OCI-LY7 (cell line): ENCODE results near the gene VPS13D. TPM values are rescaled to one million over a fixed set of nuclear protein-coding genes. Genes with fewer than 3 reads are reported as not detected.

ENCODE experiments used
- BruUV-seq: library from RNA; stranded (reverse); fragments of 400-500 nt; replicated peaks from 2 replicates; lab custom pipeline; 2021; lab: Mats Ljungman, UMichigan
- CTCF ChIA-PET: fragments of 300-600 bp; sonication (Branson Sonifier 250); formaldehyde crosslinking; loops from one replicate; lab custom pipeline; 2022; ENCODE audit warnings: antibody characterized with exemption; ENCODE audit not compliant: unreplicated experiment; lab: Charles Lee
- POLR2A ChIA-PET: fragments of 300-600 bp; sonication (Branson Sonifier 250); formaldehyde crosslinking; loops from one replicate; lab custom pipeline; 2022; ENCODE audit warnings: antibody characterized with exemption; lab: Charles Lee
- DNase-seq: peaks from one replicate; pipeline ENCODE4 v3.0.0-alpha.2; 2015; ENCODE audit warnings: low spot score
- H2AFZ ChIP-seq: fragments of 200-600 bp; sonication (generic), shearing (Covaris generic); 2 replicates; pipeline ENCODE4 v1.6.1; 2014; ENCODE audit warnings: mild to moderate bottlenecking, antibody characterized with exemption, low read length, moderate library complexity
- H3K27ac ChIP-seq: fragments of 200-600 bp; sonication (generic); 2 replicates; pipeline ENCODE4 v1.5.1; 2014; ENCODE audit warnings: mixed run types, low read depth, mild to moderate bottlenecking, moderate library complexity, low read length, inconsistent platforms; ENCODE audit not compliant: poor library complexity, severe bottlenecking
- H3K36me3 ChIP-seq: fragments of 200-600 bp; sonication (generic); 2 replicates; pipeline ENCODE4 v1.6.1; 2014; ENCODE audit warnings: mild to moderate bottlenecking, antibody characterized with exemption, low read length, moderate library complexity, mixed read lengths; ENCODE audit not compliant: insufficient read depth
- H3K4me1 ChIP-seq: fragments of 200-600 bp; sonication (generic); 2 replicates; pipeline ENCODE4 v1.5.1; 2014; ENCODE audit warnings: mild to moderate bottlenecking, low read length; ENCODE audit not compliant: insufficient read depth, poor library complexity, severe bottlenecking
- H3K4me2 ChIP-seq: fragments of 200-600 bp; sonication (generic); 2 replicates; pipeline ENCODE4 v1.6.1; 2014; ENCODE audit warnings: mild to moderate bottlenecking, low read length
- H3K4me3 ChIP-seq: fragments of 200-600 bp; sonication (generic); 2 replicates; pipeline ENCODE4 v1.5.1; 2014; ENCODE audit warnings: mild to moderate bottlenecking, low read depth, low read length; ENCODE audit not compliant: poor library complexity, severe bottlenecking
- H3K79me2 ChIP-seq: fragments of 200-600 bp; sonication (generic); 2 replicates; pipeline ENCODE4 v1.6.1; 2016; ENCODE audit warnings: low read depth, mild to moderate bottlenecking, low read length, moderate library complexity, mixed read lengths; ENCODE audit not compliant: insufficient read depth
- H3K9me2 ChIP-seq: fragments of 200-600 bp; sonication (generic); 2 replicates; pipeline ENCODE4 v1.6.1; 2016; ENCODE audit warnings: mild to moderate bottlenecking, low read length, mixed read lengths; ENCODE audit not compliant: insufficient read depth
- H3K9me3 ChIP-seq: fragments of 200-600 bp; sonication (generic); 2 replicates; pipeline ENCODE4 v1.6.1; 2014; ENCODE audit warnings: mild to moderate bottlenecking, mixed run types, low read length, mixed read lengths
- H4K20me1 ChIP-seq: fragments of 200-600 bp; sonication (generic); 2 replicates; pipeline ENCODE4 v1.6.1; 2014; ENCODE audit warnings: mild to moderate bottlenecking, antibody characterized with exemption, low read length, moderate library complexity, mixed read lengths; ENCODE audit not compliant: insufficient read depth
- CTCF ChIP-seq: fragments of 200-600 bp; sonication (generic); conservative IDR thresholded peaks from 2 replicates; pipeline ENCODE4 v1.5.1; 2014; ENCODE audit warnings: mild to moderate bottlenecking, antibody characterized with exemption, low read length, moderate library complexity, mixed read lengths
- EZH2phosphoT487 ChIP-seq: fragments of 200-600 bp; sonication (generic); IDR thresholded peaks from 2 replicates; pipeline ENCODE4 v1.6.1; 2018; ENCODE audit warnings: low read depth, borderline replicate concordance, mild to moderate bottlenecking, mixed run types, antibody characterized with exemption, low read length, moderate library complexity, mixed read lengths
- intact Hi-C: fragments of 100-400 bp; cut with micrococcal nuclease; formaldehyde crosslinking; loops from one replicate; pipeline ENCODE4 v1.10.0; 2022; ENCODE audit not compliant: unreplicated experiment
- total RNA-seq, 2 experiments: library from RNA; depleted of rRNA in 1 of 2; stranded (reverse); fragments of >200 nt in 1 of 2; shearing (Covaris generic) in 1 of 2; gene quantifications; 2 replicates each; pipeline ENCODE4 v1.2.3, GENCODE V29; 2014 to 2022

Gene VPS13D
- total RNA-seq, 2 experiments from 2014 or later, result 23.9 to 39.2 TPM

GRCh38 chr1:12340544-12340930 lies 110.7 kb downstream of the VPS13D start:
- ChIA-PET CTCF (no interaction called here), POLR2A (no interaction called here)
- no peak for DNase-seq
- Histone ChIP-seq H3K4me3 (no peak overlapping the region), H3K79me2 (no peaks in the 10 kb centered on the region), H3K27ac (no peak overlapping the region), H3K9me2 (no peaks in the 10 kb centered on the region), H3K9me3 (no peaks in the 10 kb centered on the region), H4K20me1 (no peaks in the 10 kb centered on the region), H3K4me1 (peaks cover 34% of the 10 kb centered on the region), H3K4me2 (no peak overlapping the region), H2AFZ (no peak overlapping the region), H3K36me3 (peaks cover 17% of the 10 kb centered on the region)
- BruUV-seq, result no TSS peak
- intact Hi-C loops, result no loop called here
- no peak for TF ChIP-seq EZH2phosphoT487
- no peak for TF ChIP-seq CTCF

GRCh38 chr1:12341667-12342066 lies 111.8 kb downstream of the VPS13D start:
- Histone ChIP-seq H4K20me1 (no peaks in the 10 kb centered on the region), H2AFZ (no peak overlapping the region), H3K4me2 (no peak overlapping the region), H3K9me2 (no peaks in the 10 kb centered on the region), H3K36me3 (peaks cover 17% of the 10 kb centered on the region), H3K9me3 (no peaks in the 10 kb centered on the region), H3K27ac (no peak overlapping the region), H3K79me2 (no peaks in the 10 kb centered on the region), H3K4me3 (no peak overlapping the region), H3K4me1 (peaks cover 45% of the 10 kb centered on the region)
- BruUV-seq, result no TSS peak
- intact Hi-C loops, result no loop called here
- TF ChIP-seq CTCF, result no peak
- no peak for TF ChIP-seq EZH2phosphoT487
- ChIA-PET POLR2A (interaction anchor here (0.7 kb wide), 1 partner anchor 12 kb away, joined by 3 read pairs; no protein-coding TSS in a partner anchor), CTCF (no interaction called here)
- no peak for DNase-seq

GRCh38 chr1:12342401-12343003 lies 112.7 kb downstream of the VPS13D start:
- Histone ChIP-seq H3K27ac (no peak overlapping the region), H3K9me3 (no peaks in the 10 kb centered on the region), H3K36me3 (peaks cover 24% of the 10 kb centered on the region), H3K79me2 (no peaks in the 10 kb centered on the region), H4K20me1 (no peaks in the 10 kb centered on the region), H3K4me1 (peaks cover 46% of the 10 kb centered on the region), H2AFZ (no peak overlapping the region), H3K4me2 (no peak overlapping the region), H3K9me2 (no peaks in the 10 kb centered on the region), H3K4me3 (no peak overlapping the region)
- ChIA-PET POLR2A (interaction anchor here (0.7 kb wide), 1 partner anchor 11 kb away, joined by 3 read pairs; no protein-coding TSS in a partner anchor), CTCF (no interaction called here)
- TF ChIP-seq EZH2phosphoT487 (no peak), CTCF (no peak)
- DNase-seq, result no peak
- intact Hi-C loops, result no loop called here
- no TSS peak for BruUV-seq
